Breast epithelium (tissue), 3 donors: Measurements from ENCODE around the gene RPP38.

ENCODE experiments used
- POLR2A ChIP-seq: fragments of 450-650 bp; IDR thresholded peaks from one replicate; pipeline ENCODE4 v1.6.1; 2016; ENCODE audit warnings: antibody characterized with exemption, mild to moderate bottlenecking, moderate library complexity
- TF ChIP-seq, protein P1 (sequence below), 3 donors: fragments of 450-650 bp; IDR thresholded peaks; one replicate each; pipeline ENCODE4 v1.5.1; 2016 to 2017; ENCODE audit warnings: antibody characterized with exemption in 3 of 3, mild to moderate bottlenecking in 3 of 3, moderate library complexity in 3 of 3

- TF ChIP-seq POLR2A, result no peak
- TF ChIP-seq, protein P1, sequence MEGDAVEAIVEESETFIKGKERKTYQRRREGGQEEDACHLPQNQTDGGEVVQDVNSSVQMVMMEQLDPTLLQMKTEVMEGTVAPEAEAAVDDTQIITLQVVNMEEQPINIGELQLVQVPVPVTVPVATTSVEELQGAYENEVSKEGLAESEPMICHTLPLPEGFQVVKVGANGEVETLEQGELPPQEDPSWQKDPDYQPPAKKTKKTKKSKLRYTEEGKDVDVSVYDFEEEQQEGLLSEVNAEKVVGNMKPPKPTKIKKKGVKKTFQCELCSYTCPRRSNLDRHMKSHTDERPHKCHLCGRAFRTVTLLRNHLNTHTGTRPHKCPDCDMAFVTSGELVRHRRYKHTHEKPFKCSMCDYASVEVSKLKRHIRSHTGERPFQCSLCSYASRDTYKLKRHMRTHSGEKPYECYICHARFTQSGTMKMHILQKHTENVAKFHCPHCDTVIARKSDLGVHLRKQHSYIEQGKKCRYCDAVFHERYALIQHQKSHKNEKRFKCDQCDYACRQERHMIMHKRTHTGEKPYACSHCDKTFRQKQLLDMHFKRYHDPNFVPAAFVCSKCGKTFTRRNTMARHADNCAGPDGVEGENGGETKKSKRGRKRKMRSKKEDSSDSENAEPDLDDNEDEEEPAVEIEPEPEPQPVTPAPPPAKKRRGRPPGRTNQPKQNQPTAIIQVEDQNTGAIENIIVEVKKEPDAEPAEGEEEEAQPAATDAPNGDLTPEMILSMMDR (IDR thresholded peaks at IDR 0.05), result no peak
These were observed 40.5 kb downstream of the RPP38 start for GRCh38 chr10:15137636-15138035.
